AG09319 (cell line): ENCODE data around the gene CCDC88B.
A peak's percentile ranks its signal among the peaks of the same experiment; 100 is the strongest.

Experiments used
- DNase-seq: peaks from one replicate; pipeline ENCODE4 v3.0.0-alpha.2; 2010; ENCODE audit warnings: low read depth; ENCODE audit errors: extremely low read depth
- TF ChIP-seq, protein P1 (sequence below): IDR thresholded peaks from 2 replicates; pipeline ENCODE4 v1.5.1; 2011; ENCODE audit warnings: low read depth, mild to moderate bottlenecking, inconsistent platforms, low read length, moderate library complexity

Gene CCDC88B

GRCh38 chr11:64340671-64341335 is 799 bp downstream of the CCDC88B start:
- TF ChIP-seq, protein P1, sequence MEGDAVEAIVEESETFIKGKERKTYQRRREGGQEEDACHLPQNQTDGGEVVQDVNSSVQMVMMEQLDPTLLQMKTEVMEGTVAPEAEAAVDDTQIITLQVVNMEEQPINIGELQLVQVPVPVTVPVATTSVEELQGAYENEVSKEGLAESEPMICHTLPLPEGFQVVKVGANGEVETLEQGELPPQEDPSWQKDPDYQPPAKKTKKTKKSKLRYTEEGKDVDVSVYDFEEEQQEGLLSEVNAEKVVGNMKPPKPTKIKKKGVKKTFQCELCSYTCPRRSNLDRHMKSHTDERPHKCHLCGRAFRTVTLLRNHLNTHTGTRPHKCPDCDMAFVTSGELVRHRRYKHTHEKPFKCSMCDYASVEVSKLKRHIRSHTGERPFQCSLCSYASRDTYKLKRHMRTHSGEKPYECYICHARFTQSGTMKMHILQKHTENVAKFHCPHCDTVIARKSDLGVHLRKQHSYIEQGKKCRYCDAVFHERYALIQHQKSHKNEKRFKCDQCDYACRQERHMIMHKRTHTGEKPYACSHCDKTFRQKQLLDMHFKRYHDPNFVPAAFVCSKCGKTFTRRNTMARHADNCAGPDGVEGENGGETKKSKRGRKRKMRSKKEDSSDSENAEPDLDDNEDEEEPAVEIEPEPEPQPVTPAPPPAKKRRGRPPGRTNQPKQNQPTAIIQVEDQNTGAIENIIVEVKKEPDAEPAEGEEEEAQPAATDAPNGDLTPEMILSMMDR = no peak
- no peak for DNase-seq

DNA sequence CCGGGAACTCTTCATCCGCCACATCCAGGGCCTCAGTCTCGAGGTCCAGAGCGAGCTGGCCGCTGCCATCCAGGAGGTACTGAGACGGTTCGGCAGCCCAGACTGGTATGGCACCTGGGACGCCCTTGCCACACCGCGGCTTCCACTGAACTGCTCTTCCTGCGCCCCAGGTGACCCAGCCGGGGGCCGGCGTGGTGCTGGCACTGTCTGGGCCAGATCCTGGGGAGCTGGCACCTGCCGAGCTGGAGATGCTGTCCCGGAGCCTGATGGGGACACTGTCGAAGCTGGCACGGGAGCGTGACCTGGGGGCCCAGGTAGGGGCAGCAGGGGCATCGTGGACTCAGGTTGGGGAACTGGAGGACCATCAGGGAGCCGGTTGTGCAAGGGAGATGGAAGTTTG is 1.4 kb downstream of the CCDC88B start:
- no peak for DNase-seq

GRCh38 chr11:64341851-64342791 is 2.1 kb downstream of the CCDC88B start:
- DNase-seq = peak; percentile 59
- TF ChIP-seq, protein P1 = peak; percentile 27

More for the DNA sequence above, 1.4 kb downstream of the CCDC88B start:
- TF ChIP-seq, protein P1 = no peak

DNA sequence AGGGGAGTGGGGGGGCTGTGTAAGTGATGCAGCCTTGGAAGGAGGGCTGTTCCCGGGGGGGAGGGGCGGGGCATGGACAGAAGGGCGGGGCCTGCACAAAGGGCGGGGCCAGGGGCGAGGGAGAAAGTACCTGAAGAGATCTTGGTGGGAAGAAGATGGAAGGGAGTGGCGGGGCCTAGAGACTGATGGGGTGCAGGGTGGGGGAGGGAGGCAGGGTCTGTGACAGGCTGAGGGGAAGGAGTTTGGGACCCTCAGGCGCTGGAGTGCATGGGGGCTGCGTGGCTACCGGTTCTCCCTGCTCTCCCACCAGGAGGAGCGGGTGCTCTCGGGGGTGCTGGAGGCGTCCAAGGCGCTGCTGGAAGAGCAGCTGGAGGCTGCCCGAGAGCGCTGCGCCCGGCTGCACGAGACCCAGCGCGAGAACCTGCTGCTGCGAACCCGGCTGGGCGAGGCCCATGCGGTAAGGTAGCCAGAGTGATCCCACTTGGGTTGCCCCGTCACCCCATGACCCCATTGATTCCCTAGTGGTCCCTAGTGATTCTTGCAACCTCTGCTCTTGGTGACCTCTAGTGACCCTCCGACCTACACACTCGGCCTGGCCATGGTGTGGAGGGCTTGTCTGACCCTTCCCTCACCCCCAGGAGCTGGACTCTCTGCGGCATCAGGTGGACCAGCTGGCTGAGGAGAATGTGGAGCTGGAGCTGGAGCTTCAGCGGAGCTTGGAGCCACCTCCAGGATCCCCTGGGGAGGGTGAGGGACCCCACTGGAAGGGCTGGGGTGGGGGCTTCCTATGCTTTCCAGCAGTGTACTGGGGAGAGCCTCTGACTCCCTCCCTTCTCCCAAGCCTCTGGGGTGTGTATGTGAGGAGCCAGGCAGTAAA is 3.1 kb downstream of the CCDC88B start:
- TF ChIP-seq, protein P1 = no peak
- DNase-seq = no peak

DNA sequence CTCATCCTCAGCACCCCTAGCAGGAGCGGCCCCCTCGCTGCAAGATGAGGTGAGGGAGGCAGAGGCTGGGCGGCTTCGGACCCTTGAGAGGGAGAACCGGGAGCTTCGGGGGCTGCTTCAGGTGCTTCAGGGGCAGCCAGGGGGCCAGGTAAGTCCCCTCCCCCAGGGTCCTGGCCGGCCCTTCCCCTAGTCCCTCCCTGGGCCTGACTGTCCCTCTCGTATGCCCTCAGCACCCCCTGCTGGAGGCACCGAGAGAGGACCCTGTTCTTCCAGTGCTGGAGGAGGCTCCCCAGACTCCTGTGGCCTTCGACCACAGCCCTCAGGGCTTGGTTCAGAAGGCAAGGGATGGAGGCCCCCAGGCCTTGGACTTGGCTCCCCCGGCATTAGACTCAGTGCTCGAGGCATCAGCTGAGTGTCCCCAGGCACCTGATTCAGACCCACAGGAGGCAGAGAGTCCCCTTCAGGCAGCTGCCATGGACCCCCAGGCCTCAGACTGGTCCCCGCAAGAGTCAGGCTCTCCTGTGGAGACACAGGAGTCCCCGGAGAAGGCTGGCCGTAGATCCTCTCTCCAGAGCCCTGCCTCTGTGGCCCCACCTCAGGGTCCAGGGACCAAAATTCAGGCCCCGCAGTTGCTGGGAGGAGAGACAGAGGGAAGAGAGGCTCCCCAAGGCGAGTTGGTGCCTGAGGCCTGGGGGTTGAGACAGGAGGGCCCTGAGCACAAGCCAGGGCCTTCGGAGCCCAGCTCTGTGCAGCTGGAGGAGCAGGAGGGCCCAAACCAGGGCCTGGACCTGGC is 4.0 kb downstream of the CCDC88B start:
- no peak for DNase-seq
- TF ChIP-seq, protein P1 = peak; percentile 15

DNA sequence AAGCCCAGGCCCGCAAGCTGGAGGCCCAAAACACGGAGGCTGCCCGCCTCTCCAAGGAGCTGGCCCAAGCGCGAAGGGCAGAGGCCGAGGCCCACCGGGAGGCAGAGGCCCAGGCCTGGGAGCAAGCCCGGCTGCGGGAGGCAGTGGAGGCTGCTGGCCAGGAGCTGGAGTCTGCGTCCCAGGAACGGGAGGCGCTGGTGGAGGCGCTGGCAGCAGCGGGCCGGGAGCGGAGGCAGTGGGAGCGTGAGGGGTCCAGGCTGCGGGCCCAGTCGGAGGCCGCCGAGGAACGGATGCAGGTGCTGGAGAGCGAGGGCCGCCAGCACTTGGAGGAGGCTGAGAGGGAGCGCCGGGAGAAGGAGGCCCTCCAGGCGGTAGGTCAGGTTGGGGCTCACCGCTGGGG is 4.8 kb downstream of the CCDC88B start:
- TF ChIP-seq, protein P1 = no peak
- no peak for DNase-seq
